ENCODE results near the gene GHR. TPM values are rescaled to one million over a fixed set of nuclear protein-coding genes. Genes with fewer than 3 reads are reported as not detected.

Gene GHR
- total and polyA plus RNA-seq, 12 donors, result 4.1 to 15.1 (median 11.5) TPM

GRCh38 chr5:42397267-42397666 lies 26.0 kb upstream of the GHR start:
- H3K9me3 ChIP-seq, result peaks cover 0 to 16% (median 7%) of the 10 kb centered on the region in 11 donors
- 51 to 57% methylated on average over 8 of the region's 8 CpGs for WGBS, 2 donors
- no peaks in the 10 kb centered on the region for H3K4me1 ChIP-seq
- no peaks in the 10 kb centered on the region for H3K27me3 ChIP-seq
- H3K36me3 ChIP-seq, result no peaks in the 10 kb centered on the region
- peak in 7 of 8 donors; percentile 34 to 96 (median 82) for ATAC-seq
- DNase-seq, result peak; percentile 22 to 33
- H3K27ac ChIP-seq, result peak overlapping the region in 3 of 10 donors; percentile 12 to 27 (median 25)
- no peak for TF ChIP-seq CTCF (IDR thresholded peaks at IDR 0.05)
- no peak overlapping the region for H3K4me3 ChIP-seq
- intact Hi-C loops (cut with DNase I), result no loop called here

- 58 to 73% methylated on average over 2 of the region's 2 CpGs for WGBS, 2 donors
- H3K36me3 ChIP-seq, result no peaks in the 10 kb centered on the region
- ATAC-seq (no peak), DNase-seq (no peak)
- H3K4me1 ChIP-seq, result peaks cover 0 to 4% (median 0%) of the 10 kb centered on the region in 9 donors
- H3K9me3 ChIP-seq, result no peaks in the 10 kb centered on the region
- no peak for TF ChIP-seq CTCF (IDR thresholded peaks at IDR 0.05)
- intact Hi-C loops (cut with DNase I), result no loop called here
- H3K4me3 ChIP-seq, result no peak overlapping the region
- no peak overlapping the region for H3K27ac ChIP-seq
- no peaks in the 10 kb centered on the region for H3K27me3 ChIP-seq
Measured at GRCh38 chr5:42399702-42400101, 23.5 kb upstream of the GHR start.

- intact Hi-C loops (cut with DNase I), result no loop called here
- Histone ChIP-seq H3K27ac (no peak overlapping the region), H3K4me3 (no peak overlapping the region), H3K9me3 (no peaks in the 10 kb centered on the region), H3K4me1 (peaks cover 0 to 6% (median 0%) of the 10 kb centered on the region in 9 donors), H3K36me3 (no peaks in the 10 kb centered on the region), H3K27me3 (no peaks in the 10 kb centered on the region)
- no peak for TF ChIP-seq CTCF (IDR thresholded peaks at IDR 0.05)
- ATAC-seq (no peak), DNase-seq (no peak)
- WGBS, 2 donors, result 91 to 93% methylated on average over 3 of the region's 3 CpGs
Measured at GRCh38 chr5:42400474-42400873, 22.8 kb upstream of the GHR start.

GRCh38 chr5:42403236-42403635 lies 20.0 kb upstream of the GHR start:
- DNase-seq, result no peak
- Histone ChIP-seq H3K27ac (no peak overlapping the region), H3K9me3 (no peaks in the 10 kb centered on the region), H3K36me3 (no peaks in the 10 kb centered on the region), H3K27me3 (no peaks in the 10 kb centered on the region), H3K4me1 (peaks cover 0 to 6% (median 0%) of the 10 kb centered on the region in 9 donors), H3K4me3 (no peak overlapping the region)
- TF ChIP-seq CTCF (IDR thresholded peaks at IDR 0.05), result no peak
- ATAC-seq, result no peak
- intact Hi-C loops (cut with DNase I), result no loop called here
- WGBS, 2 donors, result 92 to 93% methylated on average over 2 of the region's 2 CpGs

Data from heart right ventricle (tissue), 16 donors.